HepG2 (cell line): ENCODE results near the gene GRK4. TPM values are rescaled to one million over a fixed set of nuclear protein-coding genes. Genes with fewer than 3 reads are reported as not detected.

Source experiments
- CCDC6 ChIP-seq: sonication (generic); formaldehyde crosslinking; IDR thresholded peaks from 2 replicates; pipeline ENCODE4 v1.8.1; 2022; ENCODE audit warnings: mild to moderate bottlenecking, missing genetic modification reagents, moderate library complexity
- EZH2 ChIP-seq: conservative IDR thresholded peaks from 2 replicates; pipeline ENCODE4 v1.6.1; 2012; ENCODE audit warnings: mild to moderate bottlenecking, low read depth, low read length, moderate library complexity
- FOSL1 ChIP-seq: sonication (generic); formaldehyde crosslinking; IDR thresholded peaks from 2 replicates; pipeline ENCODE4 v1.9.0; 2021; ENCODE audit warnings: missing genetic modification reagents, borderline replicate concordance
- GZF1 ChIP-seq: sonication (generic); formaldehyde crosslinking; IDR thresholded peaks from 2 replicates; pipeline ENCODE4 v1.5.1; 2020; ENCODE audit warnings: mild to moderate bottlenecking, missing genetic modification reagents
- HIVEP1 ChIP-seq: sonication (generic); formaldehyde crosslinking; IDR thresholded peaks from 2 replicates; pipeline ENCODE4 v1.4.0; 2020; ENCODE audit warnings: mild to moderate bottlenecking, missing genetic modification reagents
- HMG20B ChIP-seq: conservative IDR thresholded peaks from 2 replicates; pipeline ENCODE4 v1.6.1; 2016; ENCODE audit warnings: missing genetic modification reagents, missing compliant biosample characterization
- HNRNPK ChIP-seq: fragments of 200-400 bp; formaldehyde crosslinking; IDR thresholded peaks from 2 replicates; pipeline ENCODE4 v1.6.1; 2018; ENCODE audit warnings: low read length, low read depth, moderate library complexity, mild to moderate bottlenecking; ENCODE audit not compliant: poor library complexity, severe bottlenecking
- KDM5B ChIP-seq: sonication (generic); formaldehyde crosslinking; IDR thresholded peaks from 2 replicates; pipeline ENCODE4 v1.4.0; 2020; ENCODE audit warnings: missing genetic modification reagents, mild to moderate bottlenecking, borderline replicate concordance
- KLF13 ChIP-seq: sonication (generic); formaldehyde crosslinking; IDR thresholded peaks from 2 replicates; pipeline ENCODE4 v1.4.0; 2020; ENCODE audit warnings: mild to moderate bottlenecking, missing genetic modification reagents
- KLF6 ChIP-seq: IDR thresholded peaks from 2 replicates; pipeline ENCODE4 v1.8.0; 2016; ENCODE audit warnings: missing biosample characterization, missing genetic modification reagents
- KMT2A ChIP-seq: sonication (generic); formaldehyde crosslinking; IDR thresholded peaks from 2 replicates; pipeline ENCODE4 v1.4.0; 2020; ENCODE audit warnings: missing genetic modification reagents
- MLX ChIP-seq: IDR thresholded peaks from 2 replicates; pipeline ENCODE4 v1.6.1; 2016
- PAWR ChIP-seq: sonication (generic); formaldehyde crosslinking; IDR thresholded peaks from 2 replicates; pipeline ENCODE4 v1.4.0; 2020; ENCODE audit warnings: missing genetic modification reagents, mild to moderate bottlenecking, borderline replicate concordance
- PHB2 ChIP-seq: fragments of 450-650 bp; IDR thresholded peaks from 2 replicates; pipeline ENCODE4 v1.6.1; 2018; ENCODE audit not compliant: partially characterized antibody
- PRPF4 ChIP-seq: fragments of 200-400 bp; formaldehyde crosslinking; IDR thresholded peaks from 2 replicates; pipeline ENCODE4 v1.6.1; 2016; ENCODE audit warnings: low read length, low read depth; ENCODE audit not compliant: poor library complexity, severe bottlenecking
- RELA ChIP-seq: sonication (generic); formaldehyde crosslinking; IDR thresholded peaks from 2 replicates; pipeline ENCODE4 v1.4.0; 2020; ENCODE audit warnings: missing genetic modification reagents
- RFXANK ChIP-seq: IDR thresholded peaks from 2 replicates; pipeline ENCODE4 v1.6.1; 2016
- SATB2 ChIP-seq: sonication (generic); formaldehyde crosslinking; IDR thresholded peaks from 2 replicates; pipeline ENCODE4 v1.5.0; 2020; ENCODE audit warnings: missing genetic modification reagents
- TCF7 ChIP-seq: sonication (generic); IDR thresholded peaks from 2 replicates; pipeline ENCODE4 v1.6.1; 2016; ENCODE audit warnings: antibody characterized with exemption, low read depth
- THAP11 ChIP-seq: IDR thresholded peaks from 2 replicates; pipeline ENCODE4 v1.6.1; 2016; ENCODE audit warnings: missing biosample characterization, missing genetic modification reagents
- YY1 ChIP-seq: IDR thresholded peaks from 2 replicates; pipeline ENCODE4 v1.6.1; 2011; ENCODE audit warnings: low read length, low read depth, moderate library complexity, mild to moderate bottlenecking; ENCODE audit not compliant: insufficient read depth, insufficient replicate concordance
- ZBTB10 ChIP-seq: sonication (generic); formaldehyde crosslinking; IDR thresholded peaks from 2 replicates; pipeline ENCODE4 v1.4.0; 2020; ENCODE audit warnings: missing genetic modification reagents, borderline replicate concordance
- ZMAT5 ChIP-seq: sonication (generic); formaldehyde crosslinking; IDR thresholded peaks from 2 replicates; pipeline ENCODE4 v1.5.0; 2020; ENCODE audit warnings: mild to moderate bottlenecking, low read depth, missing genetic modification reagents, borderline replicate concordance
- ZNF235 ChIP-seq: sonication (generic); formaldehyde crosslinking; IDR thresholded peaks from 2 replicates; pipeline ENCODE4 v1.8.1; 2023; ENCODE audit warnings: mild to moderate bottlenecking, missing genetic modification reagents, borderline replicate concordance
- ZNF253 ChIP-seq: sonication (generic); formaldehyde crosslinking; IDR thresholded peaks from 2 replicates; pipeline ENCODE4 v1.8.0; 2022; ENCODE audit warnings: mild to moderate bottlenecking, missing genetic modification reagents, borderline replicate concordance
- ZNF260 ChIP-seq: sonication (generic); formaldehyde crosslinking; IDR thresholded peaks from 2 replicates; pipeline ENCODE4 v1.4.0; 2020; ENCODE audit warnings: missing genetic modification reagents, low read depth, mild to moderate bottlenecking, borderline replicate concordance
- ZNF619 ChIP-seq: sonication (generic); formaldehyde crosslinking; IDR thresholded peaks from 2 replicates; pipeline ENCODE4 v1.4.0; 2020; ENCODE audit warnings: mild to moderate bottlenecking, missing genetic modification reagents
- ZNF670 ChIP-seq: sonication (generic); formaldehyde crosslinking; IDR thresholded peaks from 2 replicates; pipeline ENCODE4 v1.8.0; 2022; ENCODE audit warnings: mild to moderate bottlenecking, missing genetic modification reagents, borderline replicate concordance
- ZNF672 ChIP-seq: sonication (generic); formaldehyde crosslinking; IDR thresholded peaks from 2 replicates; pipeline ENCODE4 v1.8.1; 2022; ENCODE audit warnings: missing genetic modification reagents
- ZNF841 ChIP-seq: sonication (generic); formaldehyde crosslinking; IDR thresholded peaks from 2 replicates; pipeline ENCODE4 v1.8.1; 2023; ENCODE audit warnings: missing genetic modification reagents, borderline replicate concordance
- polyA plus RNA-seq, 8 experiments: library from polyadenylated mRNA; depleted of rRNA in 3 of 8; stranded (reverse) in 7 of 8; unstranded in 1 of 8; fragments of >200 nt; fragmentation: Illumina TruSeq in 4 of 8; extraction: Trizol in 4 of 8; gene quantifications; 2 replicates each; pipeline versions ENCODE4 v1.2.1 to v1.2.3, GENCODE V29; 2011 to 2016; ENCODE audit warnings: low read depth in 4 of 8, missing spikeins in 1 of 8, mixed read lengths in 1 of 8; ENCODE audit not compliant: insufficient read depth in 1 of 8
- total RNA-seq, 5 experiments: library from RNA; depleted of rRNA; stranded (reverse); fragments of >200 nt; fragmentation: Illumina TruSeq; extraction: Trizol; gene quantifications; 2 replicates each; pipeline ENCODE4 v1.2.3, GENCODE V29; 2016; ENCODE audit warnings: low read depth in 1 of 5

Gene GRK4
- total and polyA plus RNA-seq, 2 of the 13 experiments (the other 11 are each of a cell fraction or from before 2014, with no cell fraction given), result 1.8 to 2.0 TPM

GRCh38 chr4:3074078-3074845, 110.9 kb downstream of the GRK4 start, which contains the start of the genes HTT and HTT-AS (continued):
- TF ChIP-seq MLX (CRISPR knock-in tag) (no peak), EZH2 (no peak), ZNF260 (CRISPR knock-in tag) (no peak), KLF6 (CRISPR knock-in tag) (0 out of 2 replicates have a peak, but pooled peaks have one; percentile 27), ZNF670 (CRISPR knock-in tag) (no peak), HMG20B (CRISPR knock-in tag) (no peak), KMT2A (CRISPR knock-in tag) (0 out of 2 replicates have a peak, but pooled peaks have one; percentile 43), ZBTB10 (CRISPR knock-in tag) (no peak), THAP11 (CRISPR knock-in tag) (peak; percentile 77), ZMAT5 (CRISPR knock-in tag) (no peak), ZNF235 (CRISPR knock-in tag) (no peak), KDM5B (no peak; the same call in 1 of the 2 replicates), SATB2 (no peak), PHB2 (no peak), ZNF619 (CRISPR knock-in tag) (no peak), HNRNPK (peak; percentile 3), TCF7 (no peak), HIVEP1 (CRISPR knock-in tag) (no peak), YY1 (peak; percentile 94), CCDC6 (CRISPR knock-in tag) (no peak), GZF1 (CRISPR knock-in tag) (no peak), PRPF4 (no peak), ZNF672 (no peak), ZNF253 (CRISPR knock-in tag) (no peak), FOSL1 (CRISPR knock-in tag) (no peak), KLF13 (no peak), ZNF841 (CRISPR knock-in tag) (no peak), PAWR (CRISPR knock-in tag) (no peak), RELA (CRISPR knock-in tag) (no peak), RFXANK (CRISPR knock-in tag) (no peak)
